Measurements from ENCODE around the gene CNGA2. TPM values are rescaled to one million over a fixed set of nuclear protein-coding genes. Genes with fewer than 3 reads are reported as not detected.

CNGA2 gene
- polyA plus RNA-seq, 1 donor from 2014 or later, result not detected

DNA sequence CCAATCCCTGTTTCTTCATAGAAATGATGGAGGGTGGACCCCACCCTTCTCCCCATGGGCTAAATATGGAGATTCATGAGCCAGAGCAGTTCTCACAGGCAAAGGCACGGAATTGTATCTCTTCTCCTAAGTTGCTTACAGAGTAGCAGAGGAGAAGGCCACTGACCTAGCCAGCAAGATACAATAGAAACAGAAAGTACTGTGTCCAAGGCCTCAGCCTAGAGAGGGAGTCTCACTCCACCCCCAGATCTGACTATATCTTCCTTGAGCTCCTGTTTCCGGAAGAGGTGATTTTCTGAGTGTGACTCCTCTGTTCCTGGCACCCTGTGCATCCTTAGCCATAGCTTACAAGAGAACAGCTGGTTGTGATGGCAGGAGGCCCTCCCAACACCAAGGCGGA lies 18.8 kb upstream of the CNGA2 start, which contains the start of gene FATE1:
Gene FATE1, plus strand, starts transcription at position 284 of the 400 bp plus-strand sequence. Its CDS starts 85 bp downstream, at position 369.
- Histone ChIP-seq H4K20me1 (ENCODE audit: insufficient read depth) (no peaks in the 10 kb centered on the region), H3K4me2 (ENCODE audit: low read length) (no peak within 1 kb of the TSS), H3K36me3 (ENCODE audit: insufficient read depth, low read length) (no peaks in the 10 kb centered on the region), H3K4me3 (ENCODE audit: low read length) (no peak within 1 kb of the TSS), H3K9me3 (ENCODE audit: low read length) (no peaks in the 10 kb centered on the region), H3F3A (ENCODE audit: insufficient read depth, low read length, poor library complexity, severe bottlenecking) (no peaks in the 10 kb centered on the region), H3K9me2 (ENCODE audit: insufficient read depth, low read length) (no peaks in the 10 kb centered on the region), H3K27me3 (ENCODE audit: insufficient read depth, low read depth, low read length) (no peaks in the 10 kb centered on the region), H3K9ac (ENCODE audit: low read length) (no peak within 1 kb of the TSS), H3K27ac (ENCODE audit: low read length) (no peak within 1 kb of the TSS), H2AFZ (ENCODE audit: low read depth, low read length) (no peak within 1 kb of the TSS), H3K79me2 (replicated peaks; ENCODE audit: insufficient read depth, low read length) (no peaks in the 10 kb centered on the region)
- TF ChIP-seq TAF1 (IDR thresholded peaks at IDR 0.05; ENCODE audit: low read depth) (no peak), MXI1 (conservative IDR thresholded peaks at IDR 0.05; ENCODE audit: poor library complexity, severe bottlenecking) (no peak), RAD21 (conservative IDR thresholded peaks at IDR 0.05) (no peak), EZH2 (IDR thresholded peaks at IDR 0.05; ENCODE audit: borderline replicate concordance, insufficient read depth, low read length, poor library complexity, severe bottlenecking) (no peak), POLR2AphosphoS5 (IDR thresholded peaks at IDR 0.05) (no peak), EP300 (conservative IDR thresholded peaks at IDR 0.05; ENCODE audit: poor library complexity, severe bottlenecking) (no peak), SMC3 (conservative IDR thresholded peaks at IDR 0.05; ENCODE audit: poor library complexity) (no peak)
- TF ChIP-seq, protein P1, sequence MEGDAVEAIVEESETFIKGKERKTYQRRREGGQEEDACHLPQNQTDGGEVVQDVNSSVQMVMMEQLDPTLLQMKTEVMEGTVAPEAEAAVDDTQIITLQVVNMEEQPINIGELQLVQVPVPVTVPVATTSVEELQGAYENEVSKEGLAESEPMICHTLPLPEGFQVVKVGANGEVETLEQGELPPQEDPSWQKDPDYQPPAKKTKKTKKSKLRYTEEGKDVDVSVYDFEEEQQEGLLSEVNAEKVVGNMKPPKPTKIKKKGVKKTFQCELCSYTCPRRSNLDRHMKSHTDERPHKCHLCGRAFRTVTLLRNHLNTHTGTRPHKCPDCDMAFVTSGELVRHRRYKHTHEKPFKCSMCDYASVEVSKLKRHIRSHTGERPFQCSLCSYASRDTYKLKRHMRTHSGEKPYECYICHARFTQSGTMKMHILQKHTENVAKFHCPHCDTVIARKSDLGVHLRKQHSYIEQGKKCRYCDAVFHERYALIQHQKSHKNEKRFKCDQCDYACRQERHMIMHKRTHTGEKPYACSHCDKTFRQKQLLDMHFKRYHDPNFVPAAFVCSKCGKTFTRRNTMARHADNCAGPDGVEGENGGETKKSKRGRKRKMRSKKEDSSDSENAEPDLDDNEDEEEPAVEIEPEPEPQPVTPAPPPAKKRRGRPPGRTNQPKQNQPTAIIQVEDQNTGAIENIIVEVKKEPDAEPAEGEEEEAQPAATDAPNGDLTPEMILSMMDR (IDR thresholded peaks at IDR 0.05; ENCODE audit: poor library complexity, severe bottlenecking), result no peak
- TF ChIP-seq, protein P2, sequence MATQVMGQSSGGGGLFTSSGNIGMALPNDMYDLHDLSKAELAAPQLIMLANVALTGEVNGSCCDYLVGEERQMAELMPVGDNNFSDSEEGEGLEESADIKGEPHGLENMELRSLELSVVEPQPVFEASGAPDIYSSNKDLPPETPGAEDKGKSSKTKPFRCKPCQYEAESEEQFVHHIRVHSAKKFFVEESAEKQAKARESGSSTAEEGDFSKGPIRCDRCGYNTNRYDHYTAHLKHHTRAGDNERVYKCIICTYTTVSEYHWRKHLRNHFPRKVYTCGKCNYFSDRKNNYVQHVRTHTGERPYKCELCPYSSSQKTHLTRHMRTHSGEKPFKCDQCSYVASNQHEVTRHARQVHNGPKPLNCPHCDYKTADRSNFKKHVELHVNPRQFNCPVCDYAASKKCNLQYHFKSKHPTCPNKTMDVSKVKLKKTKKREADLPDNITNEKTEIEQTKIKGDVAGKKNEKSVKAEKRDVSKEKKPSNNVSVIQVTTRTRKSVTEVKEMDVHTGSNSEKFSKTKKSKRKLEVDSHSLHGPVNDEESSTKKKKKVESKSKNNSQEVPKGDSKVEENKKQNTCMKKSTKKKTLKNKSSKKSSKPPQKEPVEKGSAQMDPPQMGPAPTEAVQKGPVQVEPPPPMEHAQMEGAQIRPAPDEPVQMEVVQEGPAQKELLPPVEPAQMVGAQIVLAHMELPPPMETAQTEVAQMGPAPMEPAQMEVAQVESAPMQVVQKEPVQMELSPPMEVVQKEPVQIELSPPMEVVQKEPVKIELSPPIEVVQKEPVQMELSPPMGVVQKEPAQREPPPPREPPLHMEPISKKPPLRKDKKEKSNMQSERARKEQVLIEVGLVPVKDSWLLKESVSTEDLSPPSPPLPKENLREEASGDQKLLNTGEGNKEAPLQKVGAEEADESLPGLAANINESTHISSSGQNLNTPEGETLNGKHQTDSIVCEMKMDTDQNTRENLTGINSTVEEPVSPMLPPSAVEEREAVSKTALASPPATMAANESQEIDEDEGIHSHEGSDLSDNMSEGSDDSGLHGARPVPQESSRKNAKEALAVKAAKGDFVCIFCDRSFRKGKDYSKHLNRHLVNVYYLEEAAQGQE (IDR thresholded peaks at IDR 0.05; ENCODE audit: borderline replicate concordance), result no peak

DNA sequence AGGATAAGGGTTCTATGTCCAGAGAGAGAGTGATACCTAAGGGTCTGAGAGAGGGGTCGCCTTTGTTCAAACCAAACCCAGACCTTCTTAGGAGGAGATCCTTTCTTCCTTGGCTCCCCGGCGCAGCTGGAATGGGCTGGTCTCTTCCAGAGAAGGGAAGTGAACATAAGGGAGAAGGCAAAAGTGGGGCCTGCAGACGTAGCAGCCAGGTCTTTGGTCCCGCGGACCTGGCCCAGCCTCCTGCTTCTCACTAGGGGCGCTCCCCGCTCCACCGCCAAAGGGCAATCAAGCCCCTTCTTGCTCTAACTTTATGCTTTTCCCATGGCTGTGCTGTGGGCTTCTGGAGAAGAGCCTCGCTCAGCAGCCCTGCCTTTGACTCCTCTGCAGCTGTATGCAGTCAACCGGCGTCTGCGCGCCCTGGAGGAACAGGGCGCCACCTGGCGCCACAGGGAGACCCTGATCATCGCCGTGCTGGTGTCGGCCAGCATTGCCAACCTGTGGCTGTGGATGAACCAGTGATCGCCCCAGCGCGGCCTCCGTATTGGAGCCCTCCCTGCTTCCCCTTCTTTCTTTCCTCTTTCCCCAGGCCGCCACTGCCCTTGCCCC lies 12.2 kb upstream of the CNGA2 start:
- H3K27me3 ChIP-seq (ENCODE audit: insufficient read depth, low read depth, low read length), result no peaks in the 10 kb centered on the region
- H3F3A ChIP-seq (ENCODE audit: insufficient read depth, low read length, poor library complexity, severe bottlenecking), result no peaks in the 10 kb centered on the region

More for the DNA sequence above, 12.2 kb upstream of the CNGA2 start:
- TF ChIP-seq, protein P2 (IDR thresholded peaks at IDR 0.05; ENCODE audit: borderline replicate concordance), result no peak
- TF ChIP-seq TAF1 (IDR thresholded peaks at IDR 0.05; ENCODE audit: low read depth), result no peak
- TF ChIP-seq, protein P1 (IDR thresholded peaks at IDR 0.05; ENCODE audit: poor library complexity, severe bottlenecking), result peak; percentile 47
- TF ChIP-seq POLR2AphosphoS5 (IDR thresholded peaks at IDR 0.05), result no peak
- TF ChIP-seq SMC3 (conservative IDR thresholded peaks at IDR 0.05; ENCODE audit: poor library complexity), result peak; percentile 63
- TF ChIP-seq RAD21 (conservative IDR thresholded peaks at IDR 0.05), result peak; percentile 46
- TF ChIP-seq EZH2 (IDR thresholded peaks at IDR 0.05; ENCODE audit: borderline replicate concordance, insufficient read depth, low read length, poor library complexity, severe bottlenecking), result no peak
- no peak for TF ChIP-seq MXI1 (conservative IDR thresholded peaks at IDR 0.05; ENCODE audit: poor library complexity, severe bottlenecking)
- no peak for TF ChIP-seq EP300 (conservative IDR thresholded peaks at IDR 0.05; ENCODE audit: poor library complexity, severe bottlenecking)
- H3K27ac ChIP-seq (ENCODE audit: low read length), result no peak overlapping the region
- H3K9me3 ChIP-seq (ENCODE audit: low read length), result no peaks in the 10 kb centered on the region
- H4K20me1 ChIP-seq (ENCODE audit: insufficient read depth), result no peaks in the 10 kb centered on the region
- no peak overlapping the region for H3K4me3 ChIP-seq (ENCODE audit: low read length)
- H3K79me2 ChIP-seq (replicated peaks; ENCODE audit: insufficient read depth, low read length), result no peaks in the 10 kb centered on the region
- H2AFZ ChIP-seq (ENCODE audit: low read depth, low read length), result no peak overlapping the region
- H3K9ac ChIP-seq (ENCODE audit: low read length), result no peak overlapping the region
- H3K36me3 ChIP-seq (ENCODE audit: insufficient read depth, low read length), result no peaks in the 10 kb centered on the region
- no peak overlapping the region for H3K4me2 ChIP-seq (ENCODE audit: low read length)
- no peaks in the 10 kb centered on the region for H3K9me2 ChIP-seq (ENCODE audit: insufficient read depth, low read length)
